CD4-positive, alpha-beta T cell treated with Interferon alpha-2 for 1 hour (primary cell): ENCODE measurements around the gene FCHSD2.

Experiments
- DNase-seq, 2 donors: peaks; one replicate each; pipeline ENCODE4 v3.0.0-alpha.2; 2020 to 2022

FCHSD2 gene

DNA sequence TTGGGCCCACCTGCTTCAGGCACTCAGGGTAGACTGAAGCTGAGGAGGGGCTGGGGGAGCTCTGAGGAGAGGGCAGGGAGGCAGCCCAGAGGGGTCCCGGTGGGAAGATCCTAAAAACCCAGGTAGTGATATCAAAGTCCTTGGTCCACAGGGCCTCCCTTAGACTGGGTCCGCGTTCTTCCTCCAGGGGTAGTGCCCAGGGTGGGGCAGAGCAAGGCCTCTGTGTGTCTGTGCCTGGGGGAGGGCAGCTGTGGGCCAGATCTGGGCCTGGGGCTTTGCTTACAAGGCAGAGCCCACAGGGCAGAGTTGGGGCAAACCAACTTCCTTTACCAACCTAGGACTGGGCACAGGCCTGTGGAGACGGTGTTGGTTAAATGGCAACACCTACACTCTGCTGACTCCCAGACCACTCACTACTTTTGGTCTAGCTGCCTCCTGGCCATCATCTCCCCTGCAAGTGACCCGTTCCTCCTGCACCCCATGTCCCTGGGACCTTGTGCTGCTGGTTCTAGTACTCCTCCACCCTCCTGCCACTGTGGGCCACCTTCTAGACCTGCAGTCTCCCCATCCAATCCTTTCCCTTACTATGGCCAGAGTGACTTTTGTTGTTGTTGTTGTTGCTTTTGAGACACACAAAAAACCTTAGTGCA is 312.1 kb downstream of the FCHSD2 start:
- DNase-seq: no peak

DNA sequence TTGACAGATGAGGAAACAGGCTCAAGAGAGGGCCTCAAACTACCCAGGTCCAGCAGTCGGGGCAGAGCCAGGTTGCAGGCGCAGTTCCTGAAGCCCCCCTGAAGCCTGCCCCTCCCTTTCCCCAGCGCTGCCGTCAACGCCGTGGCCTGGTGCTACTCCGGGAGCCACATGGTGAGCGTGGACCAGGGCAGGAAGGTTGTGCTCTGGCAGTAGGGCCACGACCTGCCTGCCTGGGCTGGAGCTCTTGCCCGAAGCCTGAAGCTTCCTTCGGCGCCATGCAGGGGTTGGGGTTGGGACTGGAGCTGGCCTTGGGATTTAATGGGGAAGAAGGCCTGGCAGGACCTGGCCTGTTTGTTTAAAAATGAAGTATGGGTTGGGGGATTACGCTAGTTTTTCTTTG is 312.9 kb downstream of the FCHSD2 start:
- DNase-seq: no peak

GRCh38 chr11:72828692-72829101 is 313.4 kb downstream of the FCHSD2 start:
- DNase-seq: no peak

DNA sequence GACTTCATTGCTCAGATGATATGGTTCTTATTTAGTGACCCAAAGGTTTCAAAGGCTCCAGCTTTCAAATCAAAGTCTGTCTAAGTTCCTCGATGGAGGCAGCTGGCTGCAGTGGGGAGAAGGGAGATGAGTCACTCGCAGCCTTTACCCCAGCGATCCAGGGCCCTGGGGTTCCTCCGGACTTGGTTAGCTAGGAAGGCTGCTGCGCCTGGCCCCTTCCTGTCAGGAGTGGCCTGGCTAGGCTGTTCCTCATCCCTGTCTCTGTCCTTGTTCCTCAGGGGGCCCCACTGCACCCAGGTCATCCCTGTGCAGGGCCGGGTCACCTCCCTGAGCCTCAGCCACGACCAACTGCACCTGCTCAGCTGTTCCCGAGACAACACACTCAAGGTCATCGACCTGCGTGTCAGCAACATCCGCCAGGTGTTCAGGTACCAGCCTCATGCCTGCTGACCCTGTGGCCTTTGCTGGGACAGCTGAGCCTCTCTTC is 314.0 kb downstream of the FCHSD2 start:
- no peak for DNase-seq

DNA sequence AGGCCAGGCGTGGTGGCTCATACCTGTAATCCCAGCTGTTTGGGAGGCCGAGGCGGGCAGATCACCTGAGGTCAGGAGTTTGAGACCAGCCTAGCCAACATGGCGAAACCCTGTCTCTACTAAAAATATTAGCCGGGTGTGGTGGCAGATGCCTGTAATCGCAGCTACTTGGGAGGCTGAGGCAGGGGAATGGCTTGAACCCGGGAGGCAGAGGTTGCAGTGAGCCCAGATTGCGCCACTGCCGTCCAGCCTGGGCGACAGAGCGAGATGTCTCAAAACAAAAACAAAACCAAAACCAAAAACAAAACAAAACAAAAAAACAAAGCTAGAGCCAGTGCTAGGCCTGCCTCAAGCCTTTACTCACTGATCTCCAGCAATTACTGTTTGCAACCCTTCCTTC is 314.5 kb downstream of the FCHSD2 start:
- peak in 1 of 2 donors; percentile 33 for DNase-seq

GRCh38 chr11:72826942-72827480 is 315.1 kb downstream of the FCHSD2 start:
- no peak for DNase-seq

GRCh38 chr11:72826191-72826941 is 315.8 kb downstream of the FCHSD2 start:
- no peak for DNase-seq

DNA sequence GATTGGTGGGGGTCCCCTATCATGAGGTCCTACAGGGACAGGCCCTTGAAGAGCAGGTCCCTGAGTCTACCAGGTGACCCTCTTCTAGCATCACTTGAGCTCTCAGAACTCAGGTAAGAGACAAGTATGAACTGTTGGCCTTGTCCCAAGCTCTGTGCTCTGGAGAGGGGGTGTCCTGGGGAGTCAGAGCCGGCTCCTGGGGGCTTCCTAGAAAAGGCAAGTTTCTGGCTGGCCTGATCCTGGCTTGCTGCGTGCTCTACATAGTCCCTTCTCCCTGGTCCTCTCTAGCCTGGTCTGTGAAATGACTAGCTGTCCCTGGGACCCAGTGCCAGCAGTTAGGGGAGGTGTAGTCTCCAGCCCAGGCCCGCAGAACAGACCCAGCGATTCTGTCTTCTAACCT is 316.5 kb downstream of the FCHSD2 start:
- no peak for DNase-seq

GRCh38 chr11:72824811-72825505 is 317.2 kb downstream of the FCHSD2 start:
- DNase-seq: no peak

GRCh38 chr11:72824020-72824419 is 318.1 kb downstream of the FCHSD2 start:
- no peak for DNase-seq

GRCh38 chr11:72823105-72823804 is 318.9 kb downstream of the FCHSD2 start:
- no peak for DNase-seq

DNA sequence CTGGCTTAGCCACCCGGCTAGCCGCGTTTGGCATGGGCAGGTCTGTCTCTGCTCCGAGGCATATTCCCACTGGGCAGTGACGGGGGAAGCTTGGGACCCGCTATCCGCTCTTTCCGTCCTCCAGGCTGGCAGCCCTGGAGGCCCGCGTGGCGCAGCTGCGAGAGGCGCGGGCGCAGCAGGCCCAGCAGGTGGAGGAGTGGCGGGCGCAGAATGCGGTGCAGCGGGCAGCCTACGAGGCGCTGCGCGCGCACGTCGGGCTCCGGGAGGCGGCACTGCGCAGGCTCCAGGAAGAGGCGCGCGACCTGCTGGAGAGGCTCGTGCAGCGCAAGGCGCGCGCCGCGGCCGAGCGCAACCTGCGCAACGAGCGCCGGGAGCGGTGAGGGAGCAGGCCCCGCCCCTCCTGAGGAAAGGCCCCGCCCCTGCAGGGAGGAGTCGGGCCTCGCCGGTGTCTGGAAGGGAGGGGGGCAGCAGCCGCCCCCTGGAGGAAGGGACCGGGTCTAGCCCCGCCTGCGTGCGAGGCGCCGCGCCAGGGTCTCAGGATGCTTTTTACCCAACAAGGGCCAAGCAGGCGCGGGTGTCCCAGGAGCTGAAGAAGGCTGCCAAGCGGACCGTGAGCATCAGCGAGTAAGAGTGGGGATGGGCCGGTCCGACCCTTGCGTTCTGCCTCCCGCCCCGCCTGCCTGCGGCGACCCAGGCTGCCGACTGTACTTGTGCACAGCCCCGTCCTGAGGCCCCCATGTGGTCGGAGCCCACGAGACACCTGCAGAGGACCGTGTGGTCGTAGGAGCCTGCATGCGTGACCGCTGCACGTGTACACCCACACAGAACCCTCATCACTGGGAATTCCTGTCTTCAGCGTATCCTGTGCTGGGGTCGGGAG is 320.0 kb downstream of the FCHSD2 start:
- DNase-seq: peak; percentile 89 to 96

DNA sequence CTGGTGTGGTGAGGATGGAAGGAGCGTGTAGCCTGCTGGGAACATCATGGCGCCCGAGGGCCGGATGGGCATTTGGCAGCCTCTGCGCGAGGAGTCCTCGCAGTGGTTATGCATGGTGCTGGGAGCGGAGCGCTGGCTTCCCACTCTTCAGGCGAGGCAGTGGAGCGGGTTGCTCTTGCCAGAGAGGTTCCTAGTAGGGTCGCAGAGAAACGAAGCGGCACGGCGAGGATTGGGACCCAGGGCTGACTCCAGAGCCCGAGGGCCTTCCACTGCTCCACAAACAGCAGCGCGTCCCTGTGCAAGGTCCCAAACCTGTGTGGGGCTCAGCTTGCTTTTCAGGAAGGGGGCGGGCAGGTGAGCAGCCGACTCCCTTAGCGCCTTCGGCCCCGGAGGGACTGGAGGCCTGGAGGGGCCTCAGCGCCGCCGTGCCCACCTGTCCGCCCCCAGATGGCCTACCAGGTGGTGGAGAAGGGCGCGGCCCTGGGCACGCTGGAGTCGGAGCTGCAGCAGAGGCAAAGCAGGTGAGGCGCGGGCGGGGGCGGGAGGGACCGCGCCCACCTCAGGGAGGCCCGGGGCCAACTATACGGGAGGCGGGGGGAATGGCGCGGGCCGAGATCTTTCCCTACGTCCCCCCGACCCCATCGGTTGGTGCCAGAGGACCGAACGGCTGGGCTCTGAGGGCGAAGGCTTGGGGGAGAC is 320.7 kb downstream of the FCHSD2 start:
- DNase-seq: no peak

DNA sequence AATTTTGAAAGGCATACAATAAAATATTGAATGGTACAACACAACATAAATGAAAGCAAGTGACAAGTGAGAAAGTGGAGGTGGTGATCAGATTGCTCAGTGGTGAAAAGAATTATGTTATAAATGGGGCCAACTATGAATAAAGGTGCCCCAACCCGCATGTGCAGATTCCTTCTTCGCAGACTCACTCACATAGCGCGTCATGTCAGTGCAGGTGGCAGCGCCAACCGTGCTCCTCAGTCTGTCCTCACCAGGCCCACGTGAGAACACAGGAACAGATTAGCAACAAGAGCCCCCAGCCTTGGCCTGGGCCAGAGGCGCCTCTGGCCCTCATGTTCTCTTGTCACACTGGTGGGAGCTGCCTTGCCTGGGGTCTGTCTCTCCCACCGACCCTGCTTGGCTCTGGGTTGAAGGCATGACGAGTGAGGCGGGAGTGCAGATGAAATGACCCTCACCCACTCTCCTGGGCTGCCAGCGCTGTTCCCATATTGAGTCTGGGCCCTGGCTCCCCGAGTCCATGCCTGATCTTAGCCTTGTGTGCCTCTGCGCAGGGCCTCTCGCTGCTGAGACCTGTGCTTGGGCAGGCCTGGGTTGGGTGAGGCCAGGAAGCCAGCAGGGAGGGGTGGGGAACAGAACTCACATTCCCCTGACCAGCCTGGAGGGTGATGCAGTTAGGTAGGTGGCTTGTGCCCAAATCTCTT is 321.5 kb downstream of the FCHSD2 start:
- no peak for DNase-seq

- no peak for DNase-seq
Observed at GRCh38 chr11:72818971-72819370, 323.1 kb downstream of the FCHSD2 start.

DNA sequence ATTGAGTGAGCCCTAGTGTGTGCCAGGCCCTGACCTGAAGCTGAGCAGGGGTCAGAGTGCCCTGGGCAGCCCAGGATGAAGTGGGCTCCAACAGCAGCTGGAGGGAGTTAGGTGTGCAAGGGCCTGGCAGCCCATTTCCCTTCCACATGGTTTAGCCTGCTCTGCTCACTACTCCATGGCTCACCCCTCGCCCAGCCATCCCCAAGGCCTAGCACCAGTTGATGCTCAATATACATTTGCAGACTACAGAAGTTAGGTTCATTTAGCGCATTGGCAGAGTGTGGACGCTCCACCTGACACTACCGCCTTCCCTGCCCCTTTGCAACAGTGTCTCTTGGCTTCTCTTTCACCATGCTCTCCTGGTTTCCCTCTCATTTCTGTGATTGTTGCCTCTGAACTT is 324.2 kb downstream of the FCHSD2 start:
- no peak for DNase-seq

- no peak for DNase-seq
Observed at GRCh38 chr11:72816404-72816990, 325.6 kb downstream of the FCHSD2 start.

DNA sequence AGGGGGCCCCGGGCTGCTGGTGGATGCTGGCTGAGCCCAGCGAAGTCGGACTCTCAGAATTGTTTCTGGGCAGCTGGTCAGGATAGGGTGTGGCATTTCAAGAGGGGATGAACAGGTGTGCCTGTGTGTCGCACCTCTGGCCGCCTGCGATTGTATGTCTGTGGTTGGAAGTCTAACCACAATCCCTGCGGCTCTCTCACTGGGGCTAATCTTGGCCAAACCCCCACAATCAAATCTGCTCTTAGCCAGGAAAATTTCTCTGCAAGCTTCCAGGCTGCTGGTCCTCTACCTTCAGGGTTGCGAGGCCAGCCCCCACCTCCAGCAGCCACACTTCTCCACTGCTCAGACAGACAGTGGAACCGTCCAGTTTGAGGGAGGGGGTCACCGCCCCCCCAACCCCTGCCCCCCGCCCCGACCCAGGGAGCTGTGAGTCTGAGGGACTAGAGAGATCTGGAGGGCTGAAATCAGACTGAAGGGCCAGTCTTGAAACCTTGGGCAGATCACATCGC is 327.0 kb downstream of the FCHSD2 start:
- DNase-seq: peak in 1 of 2 donors; percentile 29

DNA sequence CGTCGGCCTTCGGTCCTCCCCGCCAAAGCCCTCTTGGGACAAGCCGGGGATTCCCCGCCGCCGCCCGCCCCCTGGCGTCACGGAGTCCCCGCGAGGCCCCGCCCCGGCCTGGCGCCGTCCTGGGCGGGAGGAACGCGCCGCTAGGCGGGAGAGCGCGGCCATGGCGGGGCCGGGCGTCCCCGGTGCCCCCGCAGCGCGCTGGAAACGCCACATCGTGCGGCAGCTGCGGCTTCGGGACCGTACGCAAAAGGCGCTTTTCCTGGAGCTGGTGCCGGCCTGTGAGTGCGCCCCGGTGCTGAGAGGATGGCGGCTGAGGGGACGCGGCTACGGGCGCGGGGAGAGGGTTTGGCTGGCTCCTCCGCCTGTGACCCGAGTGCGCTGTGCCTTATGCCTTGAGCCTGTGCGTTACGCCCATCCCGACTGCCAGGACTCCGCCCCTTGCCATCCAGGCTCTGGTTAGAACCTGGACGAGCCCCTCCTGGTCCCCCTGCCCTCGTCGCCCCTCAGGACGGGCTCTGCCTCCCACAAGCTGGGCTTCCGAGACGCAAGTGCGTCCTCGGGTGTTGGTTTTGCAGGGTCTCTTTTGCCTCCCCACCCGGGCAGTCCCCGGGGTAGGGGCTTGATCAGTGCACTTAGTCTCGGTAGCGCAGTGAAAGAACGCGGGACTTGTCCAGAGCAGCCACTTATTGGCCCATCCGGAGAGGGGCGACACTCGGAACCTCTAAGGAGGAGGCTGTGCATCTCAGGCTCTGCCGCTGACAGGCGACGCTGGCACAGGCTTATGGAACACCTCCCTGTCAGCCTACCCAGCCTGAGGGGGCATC is 327.6 kb downstream of the FCHSD2 start, which contains the start of gene ATG16L2:
Gene ATG16L2, plus strand, starts transcription at position 126 of the 824 bp plus-strand sequence. Its CDS starts 35 bp downstream, at position 161.
- DNase-seq: peak; percentile 86 to 92
